H1 (cell line): ENCODE data around the gene CAMKMT. TPM values are rescaled to one million over a fixed set of nuclear protein-coding genes. Genes with fewer than 3 reads are reported as not detected.

Source experiments
- BCL11A ChIP-seq, 2 experiments: IDR thresholded peaks; one replicate each; pipeline ENCODE4 v1.6.1; 2011; ENCODE audit warnings: low read depth in 2 of 2, low read length in 2 of 2, mild to moderate bottlenecking in 2 of 2
- CREB1 ChIP-seq: IDR thresholded peaks from 2 replicates; pipeline ENCODE4 v1.6.1; 2012; ENCODE audit warnings: inconsistent platforms
- KDM4A ChIP-seq: IDR thresholded peaks from one replicate; pipeline ENCODE4 v1.7.1; 2012; ENCODE audit warnings: low read depth, mild to moderate bottlenecking, moderate library complexity, low read length, inconsistent platforms; ENCODE audit not compliant: severe bottlenecking
- SIX5 ChIP-seq: IDR thresholded peaks from 2 replicates; pipeline ENCODE4 v1.6.1; 2011; ENCODE audit warnings: mild to moderate bottlenecking, low read depth, low read length
- SP2 ChIP-seq: IDR thresholded peaks from 2 replicates; pipeline ENCODE4 v1.6.1; 2012; ENCODE audit warnings: mild to moderate bottlenecking, low read length, inconsistent platforms
- polyA plus RNA-seq, 7 experiments: library from polyadenylated mRNA; depleted of rRNA in 3 of 7; stranded (reverse) in 5 of 7; unstranded in 2 of 7; fragments of >200 nt in 5 of 7; fragments of 200-250 nt in 2 of 7; gene quantifications; 1 replicate in 5 of 7; 2 replicates in 1 of 7; 4 replicates in 1 of 7; pipeline versions ENCODE4 v1.2.1 to v1.2.3, GENCODE V29; 2011 to 2013; ENCODE audit warnings: missing spikeins in 2 of 7, mixed read lengths in 2 of 7
- total RNA-seq: library from RNA; stranded (reverse); fragmentation: NEBNext Ultra II Directional; extraction: Animal tissue kit (Norgen Biotek cat#: 25700); gene quantifications from 2 replicates; pipeline ENCODE4 v1.2.1, GENCODE V29; 2021

Gene CAMKMT
- total and polyA plus RNA-seq, 2 of the 8 experiments (the other 6 are each of a cell fraction or from before 2014, with no cell fraction given): 14.7 to 22.4 TPM

GRCh38 chr2:44763275-44763782 is 401.6 kb downstream of the CAMKMT start (continued):
- no peak for TF ChIP-seq CREB1
- TF ChIP-seq SP2: no peak
- no peak for TF ChIP-seq BCL11A (IDR thresholded peaks at IDR 0.05; ENCODE audit: low read depth in 2 of 2, low read length in 2 of 2)
- TF ChIP-seq KDM4A: no peak
- no peak for TF ChIP-seq SIX5
